Vagina (tissue), 2 donors: ENCODE results near the gene CELA2A.

Experiments
- CTCF ChIP-seq, 3 experiments: fragments of 450-650 bp in 2 of 3; fragments of 200-600 bp in 1 of 3; sonication (generic) in 1 of 3; IDR thresholded peaks; one replicate each; pipeline ENCODE4 v1.5.1; 2017 to 2019; ENCODE audit warnings: antibody characterized with exemption in 3 of 3, mild to moderate bottlenecking in 2 of 3, moderate library complexity in 2 of 3
- POLR2A ChIP-seq, 2 donors: fragments of 450-650 bp; IDR thresholded peaks; one replicate each; pipeline ENCODE4 v1.6.1; 2017; ENCODE audit warnings: antibody characterized with exemption in 2 of 2, mild to moderate bottlenecking in 2 of 2, moderate library complexity in 2 of 2
- POLR2AphosphoS5 ChIP-seq, 2 donors: sonication (generic); formaldehyde crosslinking; IDR thresholded peaks; one replicate each; pipeline ENCODE4 v1.9.0; 2017; ENCODE audit warnings: antibody characterized with exemption in 2 of 2, mild to moderate bottlenecking in 2 of 2, low read depth in 1 of 2; ENCODE audit not compliant: insufficient read depth in 1 of 2

- TF ChIP-seq CTCF (IDR thresholded peaks at IDR 0.05) (no peak), POLR2AphosphoS5 (IDR thresholded peaks at IDR 0.05; ENCODE audit: insufficient read depth in 1 of 2, low read depth in 1 of 2) (no peak), POLR2A (IDR thresholded peaks at IDR 0.05) (no peak)
Observed at GRCh38 chr1:15483971-15484370, 27.4 kb downstream of the CELA2A start.
